ENCODE results near the gene GNG7. TPM values are rescaled to one million over a fixed set of nuclear protein-coding genes. Genes with fewer than 3 reads are reported as not detected.
"Not testable (repeated sequence)": the region's sequence is repeated elsewhere in the genome, so short reads cannot be mapped to it uniquely, and the experiment has no call there.

Gene GNG7
- total and polyA plus RNA-seq, 12 donors: 0.83 to 16.5 (median 7.8) TPM

DNA sequence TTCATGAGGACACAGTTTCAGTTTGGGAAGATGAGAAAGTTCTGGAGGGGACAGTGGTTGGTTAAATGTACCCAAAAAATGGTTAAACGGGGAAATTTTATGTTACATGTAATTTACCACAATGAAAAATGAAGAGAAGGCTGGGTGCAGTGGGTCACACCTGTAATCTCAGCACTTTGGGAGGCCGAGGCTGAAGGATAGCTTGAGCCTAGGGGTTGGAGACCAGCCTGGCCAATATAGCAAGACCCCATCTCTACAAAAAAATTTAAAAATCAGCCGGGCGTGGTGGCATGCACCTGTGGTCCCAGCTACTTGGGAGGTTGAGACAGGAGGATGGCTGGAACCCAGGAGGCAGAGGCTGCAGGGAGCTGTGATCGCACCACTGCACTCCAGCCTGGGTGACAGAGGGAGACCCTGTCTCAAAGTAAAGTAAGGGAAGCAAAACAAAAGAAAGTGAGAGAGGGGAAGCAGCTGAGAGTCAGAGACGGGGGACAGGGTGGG lies 17.2 kb downstream of the GNG7 start:
- H3K4me3 ChIP-seq: peak overlapping the region in 2 of 4 donors; percentile 34 to 44
- no peaks in the 10 kb centered on the region for H3K27me3 ChIP-seq
- H3K36me3 ChIP-seq (replicated peaks in 1 of 2): no peaks in the 10 kb centered on the region
- no peaks in the 10 kb centered on the region for H3K9me3 ChIP-seq (replicated peaks in 1 of 3)
- H3K4me1 ChIP-seq (replicated peaks in 1 of 2): no peaks in the 10 kb centered on the region
- TF ChIP-seq, protein P1, sequence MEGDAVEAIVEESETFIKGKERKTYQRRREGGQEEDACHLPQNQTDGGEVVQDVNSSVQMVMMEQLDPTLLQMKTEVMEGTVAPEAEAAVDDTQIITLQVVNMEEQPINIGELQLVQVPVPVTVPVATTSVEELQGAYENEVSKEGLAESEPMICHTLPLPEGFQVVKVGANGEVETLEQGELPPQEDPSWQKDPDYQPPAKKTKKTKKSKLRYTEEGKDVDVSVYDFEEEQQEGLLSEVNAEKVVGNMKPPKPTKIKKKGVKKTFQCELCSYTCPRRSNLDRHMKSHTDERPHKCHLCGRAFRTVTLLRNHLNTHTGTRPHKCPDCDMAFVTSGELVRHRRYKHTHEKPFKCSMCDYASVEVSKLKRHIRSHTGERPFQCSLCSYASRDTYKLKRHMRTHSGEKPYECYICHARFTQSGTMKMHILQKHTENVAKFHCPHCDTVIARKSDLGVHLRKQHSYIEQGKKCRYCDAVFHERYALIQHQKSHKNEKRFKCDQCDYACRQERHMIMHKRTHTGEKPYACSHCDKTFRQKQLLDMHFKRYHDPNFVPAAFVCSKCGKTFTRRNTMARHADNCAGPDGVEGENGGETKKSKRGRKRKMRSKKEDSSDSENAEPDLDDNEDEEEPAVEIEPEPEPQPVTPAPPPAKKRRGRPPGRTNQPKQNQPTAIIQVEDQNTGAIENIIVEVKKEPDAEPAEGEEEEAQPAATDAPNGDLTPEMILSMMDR (IDR thresholded peaks at IDR 0.05): no peak
- no peak for TF ChIP-seq POLR2A (IDR thresholded peaks at IDR 0.05)
- H3K27ac ChIP-seq: peak overlapping the region in 4 of 5 donors; percentile 36 to 74 (median 52)
- no peak for DNase-seq
- intact Hi-C loops (cut with DNase I): no loop called here
- WGBS, 4 donors: 80 to 90% (median 85%) methylated on average over 6 of the region's 6 CpGs

DNA sequence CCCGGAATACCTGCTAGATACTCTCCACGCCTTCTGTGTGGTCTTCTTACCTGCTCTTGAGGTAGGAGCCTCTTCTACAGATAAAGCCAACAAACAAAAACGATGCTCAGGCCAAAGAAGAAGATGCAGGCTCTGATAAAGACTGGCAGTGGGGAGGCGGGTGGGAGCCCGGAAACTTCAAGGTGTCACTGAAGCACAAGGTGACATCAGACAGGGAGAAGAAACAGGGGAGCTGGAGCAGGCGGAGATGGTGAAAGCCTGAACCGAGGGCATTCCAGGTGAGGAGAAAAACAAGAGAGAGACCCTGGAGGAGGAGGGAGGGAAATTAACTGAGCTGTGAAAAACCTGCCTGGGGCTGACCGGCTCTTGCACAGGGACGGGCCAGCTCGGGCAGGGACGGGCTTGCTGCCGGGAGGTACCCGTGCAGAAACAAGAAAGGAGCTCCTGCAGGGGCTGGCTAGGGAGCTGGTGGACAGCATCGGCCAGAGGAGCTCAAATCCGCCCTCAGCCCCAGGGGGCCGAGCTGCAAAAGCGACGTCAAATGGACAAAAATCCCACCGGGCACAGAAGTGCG lies 19.0 kb downstream of the GNG7 start:
- Histone ChIP-seq H3K9me3 (replicated peaks in 1 of 3) (no peaks in the 10 kb centered on the region), H3K36me3 (replicated peaks in 1 of 2) (no peaks in the 10 kb centered on the region), H3K27ac (no peak overlapping the region), H3K27me3 (no peaks in the 10 kb centered on the region), H3K4me1 (replicated peaks in 1 of 2) (no peaks in the 10 kb centered on the region), H3K4me3 (no peak overlapping the region)
- DNase-seq: no peak
- whole genome bisulfite sequencing, 4 donors: 90 to 92% (median 91%) methylated on average over 20 of the region's 20 CpGs
- TF ChIP-seq POLR2A (IDR thresholded peaks at IDR 0.05): no peak
- TF ChIP-seq, protein P1 (IDR thresholded peaks at IDR 0.05): no peak
- intact Hi-C loops (cut with DNase I): no loop called here

DNA sequence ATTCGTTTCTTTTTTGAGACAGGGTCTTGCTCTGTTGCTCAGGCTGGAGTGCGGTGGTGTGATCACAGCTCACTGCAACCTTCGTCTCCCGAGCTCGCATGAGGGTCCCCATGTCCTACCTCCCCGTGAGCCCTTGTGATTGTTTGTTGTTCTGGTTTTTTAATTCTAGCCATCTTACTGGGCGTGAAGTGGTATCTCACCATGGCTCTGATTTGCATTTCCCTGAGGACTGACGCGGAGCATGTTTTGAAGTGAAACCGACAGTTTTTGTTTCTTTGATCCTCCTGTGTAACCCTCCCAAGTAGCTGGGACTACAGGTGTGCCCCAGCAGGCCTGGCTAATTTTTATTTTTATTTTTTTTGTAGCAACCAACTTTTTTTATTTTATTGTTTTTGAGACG lies 21.7 kb downstream of the GNG7 start:
- Histone ChIP-seq H3K27ac (no peak overlapping the region), H3K27me3 (no peaks in the 10 kb centered on the region), H3K4me3 (no peak overlapping the region), H3K4me1 (replicated peaks in 1 of 2) (no peaks in the 10 kb centered on the region), H3K36me3 (replicated peaks in 1 of 2) (no peaks in the 10 kb centered on the region), H3K9me3 (replicated peaks in 1 of 3) (no peaks in the 10 kb centered on the region)
- TF ChIP-seq POLR2A (IDR thresholded peaks at IDR 0.05): no peak
- TF ChIP-seq, protein P1 (IDR thresholded peaks at IDR 0.05): no peak
- no peak for DNase-seq
- intact Hi-C loops (cut with DNase I): no loop called here
- WGBS, 4 donors: 93 to 97% (median 95%) methylated on average over 11 of the region's 11 CpGs

DNA sequence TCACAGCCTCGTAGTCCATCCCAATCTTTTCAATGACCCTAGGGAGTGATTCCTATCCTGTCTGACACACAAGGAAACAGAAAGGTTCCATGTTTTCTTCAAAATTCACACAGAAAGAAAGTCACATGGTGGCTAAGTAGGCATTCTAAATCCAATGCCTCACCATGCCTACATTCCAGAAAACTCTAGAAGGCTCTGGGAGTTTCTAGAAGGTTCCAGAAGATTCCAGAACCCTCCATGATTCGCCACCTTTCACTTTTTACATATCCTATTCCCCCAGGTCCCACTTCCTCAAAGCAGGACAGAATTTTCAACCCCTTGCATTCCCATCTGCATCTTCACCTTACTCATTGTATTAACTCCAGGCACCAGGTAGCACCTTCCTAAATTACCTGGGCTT lies 23.1 kb downstream of the GNG7 start:
- TF ChIP-seq, protein P1 (IDR thresholded peaks at IDR 0.05): no peak
- no peak for TF ChIP-seq POLR2A (IDR thresholded peaks at IDR 0.05)
- Histone ChIP-seq H3K4me1 (replicated peaks in 1 of 2) (no peaks in the 10 kb centered on the region), H3K27me3 (no peaks in the 10 kb centered on the region), H3K4me3 (no peak overlapping the region), H3K9me3 (replicated peaks in 1 of 3) (no peaks in the 10 kb centered on the region), H3K27ac (no peak overlapping the region), H3K36me3 (replicated peaks in 1 of 2) (no peaks in the 10 kb centered on the region)
- WGBS, 4 donors: 83 to 94% (median 92%) methylated on average over 2 of the region's 2 CpGs
- DNase-seq: no peak
- intact Hi-C loops (cut with DNase I): no loop called here

DNA sequence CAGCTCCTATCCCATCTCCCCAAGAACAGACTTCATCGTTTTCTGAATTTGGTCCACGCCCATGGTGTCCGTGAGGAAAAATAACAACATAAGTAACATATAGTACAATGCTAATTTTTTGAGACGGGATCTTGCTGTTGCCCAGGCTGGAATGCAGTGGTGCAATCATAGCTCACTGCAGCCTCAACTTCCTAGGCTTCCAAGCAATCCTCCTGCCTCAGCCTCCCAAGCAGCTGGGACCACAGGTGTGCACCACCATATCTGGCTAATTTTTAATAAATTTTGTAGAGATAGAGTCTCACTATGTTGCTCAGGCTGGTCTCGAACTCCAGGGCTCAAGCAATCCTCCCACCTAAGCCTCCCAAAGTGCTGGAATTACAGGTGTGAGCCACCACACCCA lies 23.5 kb downstream of the GNG7 start:
- intact Hi-C loops (cut with DNase I); H3K36me3 ChIP-seq (replicated peaks in 1 of 2); DNase-seq; H3K4me1 ChIP-seq (replicated peaks in 1 of 2); H3K27ac ChIP-seq; H3K4me3 ChIP-seq; H3K27me3 ChIP-seq; H3K9me3 ChIP-seq (replicated peaks in 1 of 3): not testable (repeated sequence)
- 90 to 98% (median 96%) methylated on average over 5 of the region's 5 CpGs for WGBS, 4 donors

Data from adrenal gland (tissue), 12 donors.